GF-D8 (cell line): ENCODE measurements around the gene TF.

ENCODE experiments used
- DNase-seq: peaks from one replicate; lab custom pipeline; 2025; lab: John Stamatoyannopoulos, UW

Gene TF

DNA sequence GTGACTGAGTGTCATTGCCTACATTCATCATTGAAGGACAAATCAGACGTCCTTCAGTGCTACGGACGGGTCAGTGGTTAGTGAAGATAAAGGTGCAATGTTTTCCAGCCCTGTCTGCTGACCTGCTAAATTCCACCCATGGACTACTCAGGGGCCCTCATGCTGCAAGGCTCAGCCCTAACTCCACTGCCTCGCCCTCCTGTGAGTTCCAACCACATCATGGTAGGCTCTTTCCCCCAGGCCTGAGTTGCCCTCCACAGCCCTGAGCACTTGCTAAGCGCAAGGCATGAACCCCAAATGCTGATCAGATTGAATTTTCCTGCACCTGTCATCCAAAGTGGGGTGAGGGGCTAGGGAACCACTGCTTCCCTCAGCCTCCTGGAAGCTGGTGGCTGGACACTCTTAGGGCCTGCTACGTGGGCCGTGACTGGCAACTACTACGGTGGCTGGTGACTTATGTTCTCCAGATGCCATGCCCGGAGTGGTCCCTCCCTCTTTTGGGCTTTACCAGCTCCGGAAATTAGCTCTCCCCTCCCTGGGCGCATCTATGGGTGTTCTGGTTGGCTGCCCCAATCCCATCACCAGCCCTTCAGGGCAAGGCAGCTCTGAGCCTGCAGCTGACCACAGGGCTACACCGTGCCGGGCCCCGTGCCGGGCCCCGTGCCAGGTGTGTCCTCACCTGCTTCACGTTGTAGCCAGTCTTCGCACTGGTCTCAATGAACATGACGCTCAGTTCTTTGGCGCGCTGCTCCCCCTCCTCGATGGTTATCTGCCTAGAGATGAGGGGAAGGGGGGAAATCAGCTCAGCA, 91.5 kb downstream of the TF start:
- DNase-seq: no peak

DNA sequence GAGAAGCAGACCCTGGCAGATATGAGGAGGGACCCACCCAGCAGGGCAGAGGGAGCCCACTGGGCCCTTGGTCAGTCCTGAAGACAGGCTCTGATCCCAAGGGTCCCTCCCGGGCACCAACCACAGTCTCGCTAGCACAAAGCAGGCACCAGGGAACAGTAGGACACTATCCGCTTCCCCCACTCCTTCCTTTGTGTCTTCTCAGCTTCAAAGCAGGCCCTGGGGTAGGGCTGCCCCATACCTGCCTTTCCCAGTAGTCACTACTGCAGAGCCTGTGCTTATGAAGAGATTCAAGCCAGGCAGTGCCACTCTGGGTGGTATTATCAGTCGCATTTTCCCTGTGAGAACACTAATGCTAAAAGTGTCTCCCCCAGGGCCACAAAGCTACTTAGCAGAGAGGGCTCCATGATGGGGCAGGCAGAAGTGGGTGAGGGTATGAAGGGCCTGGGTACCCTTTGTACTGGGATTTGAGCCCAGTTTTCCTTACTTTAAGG, 92.2 kb downstream of the TF start:
- no peak for DNase-seq

DNA sequence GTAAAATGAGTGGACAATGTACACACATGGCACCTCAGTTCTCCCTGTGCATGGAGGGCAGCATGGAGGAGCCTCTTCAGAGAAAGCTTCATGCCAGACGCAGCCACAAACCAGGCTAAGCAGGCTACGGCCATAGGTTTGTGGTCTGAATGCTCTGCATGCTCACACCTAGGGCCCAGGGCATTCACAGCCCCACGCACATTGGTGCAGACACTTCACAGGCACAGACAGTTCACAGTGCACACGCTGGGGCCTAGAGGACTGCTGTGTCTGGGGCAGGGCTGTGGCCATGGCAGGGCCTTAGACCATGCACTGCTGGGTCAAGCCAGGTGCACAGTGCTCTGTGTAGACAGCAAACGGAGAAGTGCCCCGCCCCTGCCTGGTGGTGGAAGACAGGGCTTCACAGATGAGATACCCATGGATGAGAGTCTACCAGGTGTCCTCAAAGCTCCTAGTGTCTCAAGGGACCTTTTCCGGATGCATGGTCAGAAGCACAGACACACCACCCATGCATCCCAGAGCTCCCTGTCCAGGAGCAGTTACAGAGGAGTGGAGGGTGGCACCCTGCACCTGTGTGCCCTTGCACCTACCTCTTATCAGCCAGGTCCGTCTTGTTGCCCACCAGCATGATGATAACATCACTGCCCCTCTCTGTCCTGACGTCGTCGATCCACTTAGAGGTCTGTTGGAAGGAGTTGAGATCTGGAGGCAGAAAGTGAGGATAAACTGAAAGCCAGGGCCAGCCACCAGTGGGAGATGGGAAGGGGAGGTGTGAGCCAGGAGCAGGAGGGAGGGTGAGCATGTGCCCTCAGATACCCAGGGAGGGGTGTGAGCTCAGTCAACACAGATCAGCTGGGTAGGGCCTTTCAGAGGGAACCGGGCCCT, 93.0 kb downstream of the TF start:
- DNase-seq: no peak

DNA sequence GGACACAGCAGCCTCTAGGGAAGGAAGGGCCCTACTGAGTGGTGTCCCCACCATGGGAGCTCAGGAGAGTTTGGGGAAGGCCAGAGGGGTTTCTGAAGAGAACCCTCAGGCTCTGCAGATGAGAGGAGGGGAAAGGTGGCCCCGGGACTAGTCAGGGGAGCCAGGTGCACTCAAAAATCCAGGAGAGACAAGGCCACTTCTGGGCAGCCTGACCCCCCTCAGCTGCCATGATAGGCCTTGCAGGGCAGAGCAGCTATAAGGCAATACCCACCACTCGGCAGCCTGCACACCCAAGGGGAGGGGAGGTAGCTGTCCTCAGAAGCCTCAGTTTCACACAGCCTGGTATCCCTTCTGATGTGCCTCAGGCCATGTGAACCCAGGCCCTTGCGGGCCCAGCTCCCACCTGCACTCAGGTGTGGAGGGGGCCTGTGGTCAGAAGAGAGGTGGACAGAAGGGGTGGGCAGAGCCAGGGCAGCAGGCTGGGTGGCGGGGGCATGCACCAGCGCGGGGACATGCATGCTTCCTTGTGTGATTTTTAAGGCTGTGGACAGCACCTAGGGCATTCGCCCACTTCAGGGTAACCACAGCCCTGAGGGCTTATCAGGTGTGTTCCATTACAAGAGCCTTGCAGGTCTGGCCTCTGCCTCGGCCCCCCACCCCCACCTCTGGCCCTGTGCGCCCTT, 94.0 kb downstream of the TF start:
- no peak for DNase-seq

DNA sequence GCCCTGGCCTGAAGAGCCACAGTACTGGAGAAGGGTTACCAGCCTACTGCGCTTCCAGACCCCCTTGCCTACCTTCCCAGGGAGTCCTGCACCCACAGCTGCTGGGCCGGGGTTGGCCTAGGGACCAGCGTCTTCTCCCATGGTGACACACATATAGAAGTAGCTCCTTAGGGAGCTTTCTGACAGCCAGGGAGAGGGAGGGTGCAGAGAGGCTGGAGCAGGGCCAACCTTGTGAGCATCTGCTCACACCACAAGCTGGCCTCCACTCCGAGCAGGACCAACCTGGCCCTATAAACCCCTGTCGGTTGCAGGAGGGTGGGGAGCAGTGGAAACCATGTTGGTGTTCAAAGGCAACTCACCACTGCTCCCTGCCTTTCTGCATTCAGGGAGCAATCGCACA, 94.6 kb downstream of the TF start:
- DNase-seq: no peak

DNA sequence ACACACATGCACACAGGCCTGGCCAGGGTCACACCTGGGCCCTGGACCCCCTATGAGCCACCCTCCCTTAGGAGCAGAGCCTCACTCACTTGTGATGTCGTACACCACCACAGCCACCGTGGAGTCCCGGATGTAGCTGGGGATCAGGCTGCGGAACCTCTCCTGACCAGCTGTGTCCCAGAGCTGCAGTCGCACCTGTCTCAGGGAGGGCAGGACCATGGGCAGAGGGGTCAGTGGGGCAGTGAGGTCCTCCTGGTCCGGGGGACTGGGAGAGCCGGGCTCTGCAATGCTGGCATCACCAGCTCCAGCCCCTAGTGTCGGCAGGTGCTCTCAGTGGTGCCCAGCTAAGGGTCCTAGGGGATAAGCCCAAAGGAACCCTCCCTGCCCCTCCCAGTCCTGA, 95.0 kb downstream of the TF start:
- no peak for DNase-seq

DNA sequence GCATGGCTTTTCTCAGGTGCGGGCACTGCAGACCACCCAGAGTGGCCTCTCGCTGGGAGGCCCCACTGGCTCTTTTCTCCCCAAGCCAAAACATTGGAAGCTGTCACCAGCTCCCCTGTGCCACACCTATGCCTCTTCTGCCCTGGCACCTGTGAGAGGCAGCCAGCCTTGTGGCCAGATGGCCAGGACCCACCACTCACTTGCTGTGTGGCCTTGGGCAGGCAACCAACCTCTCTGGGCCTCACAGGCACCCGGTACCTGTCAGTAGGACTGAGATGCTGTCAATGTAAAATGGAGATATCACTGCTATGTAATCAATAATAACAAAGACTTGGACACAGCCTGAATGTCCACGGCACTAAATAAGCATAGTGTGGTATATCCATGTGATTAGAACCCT, 96.0 kb downstream of the TF start:
- DNase-seq: no peak

DNA sequence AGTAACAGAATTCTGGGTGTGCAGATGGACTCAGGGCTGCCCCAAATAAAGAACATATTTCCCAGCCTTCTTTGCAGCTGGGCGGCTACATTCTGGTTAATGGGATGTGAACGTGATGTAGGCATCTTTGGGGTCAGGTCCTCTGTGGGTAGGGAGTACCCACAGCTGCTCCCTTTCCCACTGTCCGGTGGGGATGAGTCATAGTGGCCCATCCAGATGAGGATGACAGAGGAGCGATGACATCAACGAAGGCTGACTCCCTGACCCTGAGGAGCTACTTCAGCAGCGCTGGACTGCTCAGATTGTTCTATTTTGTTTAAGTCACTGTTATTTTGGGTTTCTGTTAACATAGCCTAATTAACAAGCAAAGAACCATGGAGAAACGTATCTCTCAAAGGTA, 97.4 kb downstream of the TF start:
- DNase-seq: no peak

DNA sequence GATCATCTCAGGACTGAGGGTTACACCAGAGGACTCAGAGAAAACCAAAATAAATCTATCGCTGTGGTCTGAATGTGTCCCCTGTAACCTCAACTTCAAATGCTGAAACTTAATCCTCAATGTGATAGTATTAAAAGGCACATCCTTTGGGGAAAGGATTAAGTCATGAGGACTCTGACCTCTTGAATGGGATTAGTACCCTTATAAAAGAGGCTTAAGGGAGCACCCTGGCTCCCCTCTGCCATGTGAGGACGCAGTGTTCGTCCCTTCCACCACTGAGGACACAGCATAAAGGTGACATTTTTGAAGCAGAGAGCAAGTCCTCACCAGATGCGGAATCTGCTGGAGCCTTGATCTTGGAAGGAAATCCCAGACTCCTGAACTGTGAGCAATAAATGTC, 98.9 kb downstream of the TF start:
- DNase-seq: no peak
